Measurements from ENCODE around the gene FAM83G.
"Not testable (repeated sequence)": the region's sequence is repeated elsewhere in the genome, so short reads cannot be mapped to it uniquely, and the experiment has no call there.

GRCh38 chr17:19028671-19029070 is 24.1 kb upstream of the FAM83G start:
- TF ChIP-seq, protein P1, sequence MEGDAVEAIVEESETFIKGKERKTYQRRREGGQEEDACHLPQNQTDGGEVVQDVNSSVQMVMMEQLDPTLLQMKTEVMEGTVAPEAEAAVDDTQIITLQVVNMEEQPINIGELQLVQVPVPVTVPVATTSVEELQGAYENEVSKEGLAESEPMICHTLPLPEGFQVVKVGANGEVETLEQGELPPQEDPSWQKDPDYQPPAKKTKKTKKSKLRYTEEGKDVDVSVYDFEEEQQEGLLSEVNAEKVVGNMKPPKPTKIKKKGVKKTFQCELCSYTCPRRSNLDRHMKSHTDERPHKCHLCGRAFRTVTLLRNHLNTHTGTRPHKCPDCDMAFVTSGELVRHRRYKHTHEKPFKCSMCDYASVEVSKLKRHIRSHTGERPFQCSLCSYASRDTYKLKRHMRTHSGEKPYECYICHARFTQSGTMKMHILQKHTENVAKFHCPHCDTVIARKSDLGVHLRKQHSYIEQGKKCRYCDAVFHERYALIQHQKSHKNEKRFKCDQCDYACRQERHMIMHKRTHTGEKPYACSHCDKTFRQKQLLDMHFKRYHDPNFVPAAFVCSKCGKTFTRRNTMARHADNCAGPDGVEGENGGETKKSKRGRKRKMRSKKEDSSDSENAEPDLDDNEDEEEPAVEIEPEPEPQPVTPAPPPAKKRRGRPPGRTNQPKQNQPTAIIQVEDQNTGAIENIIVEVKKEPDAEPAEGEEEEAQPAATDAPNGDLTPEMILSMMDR (IDR thresholded peaks at IDR 0.05), result not testable (repeated sequence)
- TF ChIP-seq EP300, POLR2AphosphoS5, POLR2A (IDR thresholded peaks at IDR 0.05): not testable (repeated sequence)
